Uterus (tissue), 2 donors: ENCODE measurements around the gene ARHGEF7.

Experiments used
- POLR2A ChIP-seq, 2 donors: fragments of 450-650 bp; IDR thresholded peaks; one replicate each; pipeline ENCODE4 v1.6.1; 2016; ENCODE audit warnings: antibody characterized with exemption in 2 of 2, mild to moderate bottlenecking in 1 of 2, moderate library complexity in 1 of 2
- TF ChIP-seq, protein P1 (sequence below), 4 experiments: fragments of 200-600 bp in 2 of 4; fragments of 450-650 bp in 2 of 4; sonication (generic) in 2 of 4; IDR thresholded peaks; one replicate each; pipeline ENCODE4 v1.5.1; 2016 to 2019; ENCODE audit warnings: antibody characterized with exemption in 4 of 4, mild to moderate bottlenecking in 2 of 4, moderate library complexity in 1 of 4

DNA sequence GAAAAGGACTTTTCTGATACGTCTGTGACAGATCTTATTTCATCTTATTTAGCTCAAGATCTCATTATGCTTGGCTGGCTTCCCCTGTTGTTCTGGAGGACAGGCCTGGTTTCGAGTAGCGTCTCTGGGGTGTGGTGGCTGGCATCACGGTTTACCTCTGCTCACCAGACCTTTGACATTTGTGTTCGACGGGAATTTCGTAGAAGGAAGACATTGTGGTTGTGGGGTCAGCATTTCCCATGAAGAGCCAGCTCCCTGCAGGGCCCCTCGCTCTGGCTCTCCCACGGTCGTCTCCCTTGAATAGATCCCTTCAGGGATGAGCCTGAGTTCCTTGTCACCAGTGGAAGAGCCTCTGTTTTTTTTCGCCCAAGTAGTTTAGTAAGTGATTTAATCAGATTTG, 126.8 kb downstream of the ARHGEF7 start:
- no peak for TF ChIP-seq POLR2A (IDR thresholded peaks at IDR 0.05)
- TF ChIP-seq, protein P1, sequence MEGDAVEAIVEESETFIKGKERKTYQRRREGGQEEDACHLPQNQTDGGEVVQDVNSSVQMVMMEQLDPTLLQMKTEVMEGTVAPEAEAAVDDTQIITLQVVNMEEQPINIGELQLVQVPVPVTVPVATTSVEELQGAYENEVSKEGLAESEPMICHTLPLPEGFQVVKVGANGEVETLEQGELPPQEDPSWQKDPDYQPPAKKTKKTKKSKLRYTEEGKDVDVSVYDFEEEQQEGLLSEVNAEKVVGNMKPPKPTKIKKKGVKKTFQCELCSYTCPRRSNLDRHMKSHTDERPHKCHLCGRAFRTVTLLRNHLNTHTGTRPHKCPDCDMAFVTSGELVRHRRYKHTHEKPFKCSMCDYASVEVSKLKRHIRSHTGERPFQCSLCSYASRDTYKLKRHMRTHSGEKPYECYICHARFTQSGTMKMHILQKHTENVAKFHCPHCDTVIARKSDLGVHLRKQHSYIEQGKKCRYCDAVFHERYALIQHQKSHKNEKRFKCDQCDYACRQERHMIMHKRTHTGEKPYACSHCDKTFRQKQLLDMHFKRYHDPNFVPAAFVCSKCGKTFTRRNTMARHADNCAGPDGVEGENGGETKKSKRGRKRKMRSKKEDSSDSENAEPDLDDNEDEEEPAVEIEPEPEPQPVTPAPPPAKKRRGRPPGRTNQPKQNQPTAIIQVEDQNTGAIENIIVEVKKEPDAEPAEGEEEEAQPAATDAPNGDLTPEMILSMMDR (IDR thresholded peaks at IDR 0.05) = no peak
